NCI-H524 treated with DMSO at 0.1 percent for 48 hours (cell line): Measurements from ENCODE around the gene TRIM14.
"Not testable (repeated sequence)": the region's sequence is repeated elsewhere in the genome, so short reads cannot be mapped to it uniquely, and the experiment has no call there.

Source experiments
- DNase-seq: peaks from one replicate; lab custom pipeline; 2025; lab: John Stamatoyannopoulos, UW

Gene TRIM14

GRCh38 chr9:98083061-98083501, 35.9 kb downstream of the TRIM14 start:
- DNase-seq, result no peak

DNA sequence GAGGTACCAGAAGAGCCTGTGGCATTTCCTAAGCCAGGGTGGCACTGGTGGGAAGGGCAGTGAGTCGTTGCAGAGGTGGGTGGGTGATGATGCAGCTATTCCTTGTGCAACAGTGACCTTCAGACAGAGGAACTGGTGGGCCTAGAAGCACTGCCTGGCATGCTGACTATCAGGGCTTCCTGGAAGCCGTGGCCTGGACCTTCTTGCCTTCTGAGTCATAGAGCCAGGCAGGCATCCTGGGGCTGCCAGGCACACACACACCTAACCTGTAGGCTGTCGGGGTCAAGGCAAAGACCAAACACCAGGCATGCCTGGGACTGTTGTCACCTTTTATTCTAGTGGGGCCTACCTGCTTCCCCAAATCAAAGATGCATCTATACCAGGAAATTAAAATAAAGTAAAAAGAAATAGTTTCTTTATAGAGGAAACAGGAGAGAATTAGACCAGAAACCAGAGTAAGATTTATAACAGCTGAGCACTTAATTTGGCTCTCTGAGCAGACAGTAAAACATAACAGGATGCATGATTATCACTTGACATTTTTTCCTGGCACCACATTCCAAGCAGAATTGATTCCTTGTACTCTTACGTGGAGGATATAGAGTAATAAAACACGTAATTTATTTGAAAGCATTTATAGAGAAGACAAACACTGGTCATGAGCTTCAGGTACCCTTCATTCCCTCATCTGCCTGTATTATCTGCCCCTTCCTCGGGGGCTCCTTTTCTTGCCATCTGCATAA, 37.4 kb downstream of the TRIM14 start:
- DNase-seq, result no peak

- DNase-seq, result no peak
Measured at GRCh38 chr9:98080780-98081179, 38.2 kb downstream of the TRIM14 start.

DNA sequence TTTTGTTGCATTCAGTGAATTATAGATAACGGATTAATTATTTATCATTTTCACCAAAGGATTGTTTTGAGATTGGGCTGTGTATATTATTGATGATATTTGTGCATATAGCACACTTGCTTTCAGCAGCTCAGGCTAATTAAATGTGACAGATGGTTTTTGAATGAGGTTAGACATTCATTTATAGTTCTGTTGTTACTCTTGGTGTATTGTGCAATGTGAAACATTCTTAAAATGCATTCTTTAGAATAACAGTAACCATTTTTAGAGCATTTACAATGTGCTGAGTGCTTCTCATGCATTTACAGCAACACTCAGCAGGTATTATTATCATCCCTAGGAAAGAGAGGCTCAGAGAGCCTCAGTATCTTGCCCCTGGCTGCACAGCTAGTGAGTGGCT, 38.7 kb downstream of the TRIM14 start:
- DNase-seq, result no peak

DNA sequence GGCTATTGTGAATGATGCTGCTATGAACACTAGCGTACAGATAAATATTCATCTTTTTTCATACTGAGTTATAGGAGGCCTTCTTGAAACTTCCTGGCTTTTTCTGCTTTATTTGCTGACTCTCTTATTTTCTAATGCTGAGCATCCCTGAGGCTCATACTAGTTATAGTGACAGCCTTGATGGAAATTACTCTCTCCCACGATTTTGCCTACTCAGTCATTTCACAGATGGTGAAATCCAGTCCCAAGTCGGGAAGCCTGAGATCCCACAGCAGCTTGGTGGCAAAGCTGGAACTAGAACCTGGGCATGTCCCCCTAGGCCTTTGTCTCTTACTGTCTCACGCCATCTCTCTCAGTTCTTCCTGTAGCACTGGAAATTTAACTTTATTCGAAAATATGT, 40.1 kb downstream of the TRIM14 start:
- no peak for DNase-seq

DNA sequence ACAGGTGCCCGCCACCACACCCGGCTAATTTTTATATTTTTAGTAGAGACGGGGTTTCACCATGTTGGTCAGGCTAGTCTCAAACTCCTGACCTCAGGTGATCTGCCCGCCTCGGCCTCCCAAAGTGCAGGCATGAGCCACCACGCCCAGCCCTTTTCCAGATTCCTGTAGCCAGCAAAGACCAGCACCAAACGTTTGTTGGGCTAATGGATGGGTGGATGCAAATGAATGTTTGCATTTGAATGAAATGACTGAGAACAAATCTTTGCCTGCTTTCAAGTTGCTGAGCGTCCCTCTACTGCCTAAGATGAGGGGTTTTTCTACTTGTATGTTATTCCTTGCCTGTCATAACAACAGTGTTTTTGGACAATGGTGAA, 42.5 kb downstream of the TRIM14 start:
- DNase-seq, result not testable (repeated sequence)

- no peak for DNase-seq
Measured at GRCh38 chr9:98075332-98075805, 43.7 kb downstream of the TRIM14 start.

- no peak for DNase-seq
Measured at GRCh38 chr9:98074115-98074990, 44.7 kb downstream of the TRIM14 start.

DNA sequence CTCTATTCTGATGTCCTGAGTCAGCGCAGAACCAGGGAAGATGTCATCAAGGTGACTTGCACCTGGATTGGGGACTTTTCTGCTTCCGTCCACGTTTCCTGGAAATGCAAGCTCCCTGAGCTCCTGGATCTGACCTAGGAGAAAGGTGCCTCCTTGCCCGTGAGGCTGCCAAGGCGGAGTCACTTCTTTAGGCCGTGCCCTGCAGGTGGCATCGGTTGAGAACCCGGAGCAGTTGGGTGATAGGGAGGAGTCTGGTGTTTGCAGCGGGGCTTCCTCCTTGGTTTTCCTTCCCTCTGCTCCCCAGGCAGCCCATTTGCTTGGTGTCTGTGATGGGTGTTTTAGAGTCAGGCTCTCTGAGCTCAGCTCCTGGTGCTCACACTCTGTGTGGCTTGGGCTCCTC, 47.3 kb downstream of the TRIM14 start:
- DNase-seq, result no peak

DNA sequence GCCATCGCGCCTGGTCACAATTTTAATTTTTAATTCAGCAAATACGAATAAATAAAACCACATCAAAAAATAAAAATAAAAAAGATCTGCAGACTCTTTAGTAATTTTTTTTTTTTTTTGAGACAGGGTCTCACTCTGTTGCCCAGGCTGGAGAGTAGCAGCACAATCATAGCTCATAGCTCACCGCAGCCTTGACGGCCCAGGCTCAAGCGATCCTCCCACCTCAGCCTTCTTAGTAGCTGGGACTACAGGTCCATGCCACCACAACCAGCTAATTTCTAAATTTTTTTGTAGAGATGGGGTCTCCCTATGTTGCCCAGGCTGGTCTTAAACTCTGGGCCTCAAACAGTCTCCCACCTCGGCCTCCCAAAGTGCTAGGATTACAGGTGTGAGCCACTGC, 48.3 kb downstream of the TRIM14 start:
- no peak for DNase-seq

GRCh38 chr9:98069551-98069950, 49.5 kb downstream of the TRIM14 start:
- no peak for DNase-seq

GRCh38 chr9:98067184-98067583, 51.8 kb downstream of the TRIM14 start:
- no peak for DNase-seq

DNA sequence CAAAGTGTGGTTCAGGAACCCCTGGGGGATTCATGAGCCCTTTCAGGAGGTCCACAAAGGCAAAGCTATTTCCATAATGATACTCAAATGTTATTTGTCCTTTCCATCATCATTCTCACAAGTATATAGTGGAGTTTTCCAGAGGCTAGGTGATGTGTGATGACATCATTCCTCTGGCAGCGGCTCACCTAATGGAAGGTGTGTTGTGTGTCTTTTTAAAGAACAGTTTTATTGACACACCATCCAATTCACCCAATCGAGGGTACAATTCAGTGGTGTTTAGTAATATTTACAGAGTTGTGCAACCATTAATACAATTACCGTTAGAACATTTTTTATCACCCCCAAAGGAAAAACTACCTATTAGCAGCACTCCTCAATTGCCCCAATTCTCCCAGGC, 52.8 kb downstream of the TRIM14 start:
- DNase-seq, result no peak

GRCh38 chr9:98064623-98065392, 54.2 kb downstream of the TRIM14 start:
- no peak for DNase-seq

DNA sequence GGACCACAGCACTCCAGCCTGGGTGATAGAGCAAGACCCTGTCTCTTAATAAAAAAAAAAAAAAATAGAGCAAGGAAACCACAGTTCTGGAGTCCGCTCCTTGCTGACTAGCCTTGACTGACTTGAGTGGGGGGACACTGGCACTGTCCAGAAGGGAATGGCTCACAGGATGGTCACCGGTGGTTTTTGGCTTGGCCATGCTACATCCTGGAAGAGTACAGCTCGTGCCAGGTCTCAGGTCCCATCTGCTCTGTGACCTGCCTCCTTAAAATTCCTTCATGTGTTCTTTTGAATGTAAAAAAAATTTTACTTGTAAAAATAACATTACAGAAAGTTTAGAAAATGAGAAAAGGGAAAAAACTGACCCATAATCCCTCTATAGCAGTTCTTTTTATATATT, 56.9 kb downstream of the TRIM14 start:
- DNase-seq, result no peak

GRCh38 chr9:98057138-98057799, 61.8 kb downstream of the TRIM14 start:
- no peak for DNase-seq

- peak; percentile 93 for DNase-seq
Measured at GRCh38 chr9:98056269-98057137, 62.5 kb downstream of the TRIM14 start, which contains the start of gene NANS. TSS of gene NANS (plus strand) at chr9:98056732. CDS start at chr9:98056809, 77 bp downstream.

- no peak for DNase-seq
Measured at GRCh38 chr9:98054376-98054951, 64.6 kb downstream of the TRIM14 start.

- DNase-seq, result no peak
Measured at GRCh38 chr9:98050351-98050750, 68.7 kb downstream of the TRIM14 start.
